Kidney epithelial cell (primary cell): ENCODE results near the gene ITGA6. TPM values are rescaled to one million over a fixed set of nuclear protein-coding genes. Genes with fewer than 3 reads are reported as not detected.

Experiments used
- DNase-seq: peaks from one replicate; pipeline ENCODE4 v3.0.0-alpha.2; 2010; ENCODE audit warnings: low read depth
- H3K27me3 ChIP-seq: 2 replicates; pipeline ENCODE4 v1.6.0; 2011; ENCODE audit warnings: low read length; ENCODE audit not compliant: control insufficient read depth, insufficient read depth
- H3K36me3 ChIP-seq: 2 replicates; pipeline ENCODE4 v1.5.1; 2011; ENCODE audit warnings: low read length; ENCODE audit not compliant: control insufficient read depth, insufficient read depth
- H3K4me3 ChIP-seq: 2 replicates; pipeline ENCODE4 v1.5.1; 2011; ENCODE audit warnings: low read depth, mild to moderate bottlenecking, control low read depth, low read length
- CTCF ChIP-seq: IDR thresholded peaks from 2 replicates; pipeline ENCODE4 v1.5.1; 2011; ENCODE audit warnings: mild to moderate bottlenecking, moderate library complexity, low read length, control low read depth, inconsistent platforms; ENCODE audit not compliant: insufficient read depth, poor library complexity, severe bottlenecking
- total RNA-seq: library from RNA; depleted of rRNA; stranded (reverse); fragments of >200 nt; gene quantifications from 2 replicates; pipeline ENCODE4 v1.2.3, GENCODE V29; 2015

The ITGA6 gene
- total RNA-seq, 1 donor from 2014 or later: 94.7 TPM

DNA sequence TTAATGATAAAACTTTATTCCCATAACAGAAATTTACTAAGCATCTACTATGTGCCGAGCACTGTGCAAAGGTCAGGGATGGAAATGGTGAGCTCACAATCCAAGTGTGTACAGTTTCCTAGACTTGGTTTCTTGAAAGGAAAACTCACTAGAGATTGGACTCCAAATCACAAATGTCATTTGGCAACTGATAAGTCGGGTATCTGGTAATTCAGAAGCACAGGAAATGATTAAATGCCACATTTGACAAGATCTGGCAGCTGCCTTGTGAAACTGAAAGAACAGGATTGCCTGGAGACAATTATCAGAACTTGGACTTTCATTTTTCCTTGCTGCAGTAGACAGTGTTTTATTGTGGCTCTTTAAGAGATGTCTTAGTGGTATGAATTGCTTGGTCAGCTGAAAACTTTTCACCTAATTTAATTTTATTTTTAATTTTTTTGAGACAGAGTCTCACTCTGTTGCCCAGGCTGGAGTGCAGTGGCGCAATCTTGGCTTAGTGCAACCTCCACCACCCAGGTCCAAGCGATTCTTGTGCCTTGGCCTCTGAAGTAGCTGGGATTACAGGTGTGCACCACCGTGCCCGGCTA is 19.2 kb downstream of the ITGA6 start:
- H3K4me3 ChIP-seq: no peak overlapping the region
- H3K36me3 ChIP-seq: no peaks in the 10 kb centered on the region
- H3K27me3 ChIP-seq: no peaks in the 10 kb centered on the region
- no peak for TF ChIP-seq CTCF
- no peak for DNase-seq

DNA sequence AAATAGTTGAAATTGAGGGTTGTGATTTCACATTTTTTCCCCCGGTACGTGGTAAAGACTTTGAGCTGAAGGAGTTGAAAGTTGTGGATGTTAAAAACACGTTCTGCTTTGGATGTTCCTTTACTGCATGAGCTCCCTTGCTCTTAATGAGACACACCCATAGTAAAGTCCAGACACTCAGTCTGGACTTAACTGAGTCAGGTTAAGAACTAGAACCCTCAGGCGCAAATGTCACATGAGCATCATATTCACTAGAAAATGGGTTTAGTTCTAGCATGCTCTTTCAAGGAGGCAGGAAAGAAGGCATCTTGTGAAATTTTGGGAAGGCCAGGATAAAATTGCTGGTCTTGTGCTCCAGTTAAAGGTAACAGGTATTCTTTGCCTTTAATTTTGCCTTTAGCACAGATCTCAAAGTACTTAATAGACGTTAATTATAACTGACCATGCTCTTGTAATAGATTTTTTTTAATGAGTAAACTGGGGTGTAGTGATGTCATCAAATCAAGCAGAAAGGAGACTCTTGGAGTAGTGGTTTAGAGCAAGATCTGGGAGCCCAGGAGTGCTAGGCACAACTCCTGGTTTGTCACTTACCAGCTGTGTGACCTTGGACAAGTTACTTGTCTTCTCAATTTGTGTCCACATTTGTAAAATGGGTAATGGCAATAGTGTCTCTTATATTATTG is 20.6 kb downstream of the ITGA6 start:
- H3K36me3 ChIP-seq: no peaks in the 10 kb centered on the region
- no peak overlapping the region for H3K4me3 ChIP-seq
- DNase-seq: no peak
- no peaks in the 10 kb centered on the region for H3K27me3 ChIP-seq
- TF ChIP-seq CTCF: no peak

- TF ChIP-seq CTCF: no peak
- no peak for DNase-seq
- H3K27me3 ChIP-seq: no peaks in the 10 kb centered on the region
- no peaks in the 10 kb centered on the region for H3K36me3 ChIP-seq
- H3K4me3 ChIP-seq: no peak overlapping the region
Observed at GRCh38 chr2:172448544-172449267, 21.3 kb downstream of the ITGA6 start.

DNA sequence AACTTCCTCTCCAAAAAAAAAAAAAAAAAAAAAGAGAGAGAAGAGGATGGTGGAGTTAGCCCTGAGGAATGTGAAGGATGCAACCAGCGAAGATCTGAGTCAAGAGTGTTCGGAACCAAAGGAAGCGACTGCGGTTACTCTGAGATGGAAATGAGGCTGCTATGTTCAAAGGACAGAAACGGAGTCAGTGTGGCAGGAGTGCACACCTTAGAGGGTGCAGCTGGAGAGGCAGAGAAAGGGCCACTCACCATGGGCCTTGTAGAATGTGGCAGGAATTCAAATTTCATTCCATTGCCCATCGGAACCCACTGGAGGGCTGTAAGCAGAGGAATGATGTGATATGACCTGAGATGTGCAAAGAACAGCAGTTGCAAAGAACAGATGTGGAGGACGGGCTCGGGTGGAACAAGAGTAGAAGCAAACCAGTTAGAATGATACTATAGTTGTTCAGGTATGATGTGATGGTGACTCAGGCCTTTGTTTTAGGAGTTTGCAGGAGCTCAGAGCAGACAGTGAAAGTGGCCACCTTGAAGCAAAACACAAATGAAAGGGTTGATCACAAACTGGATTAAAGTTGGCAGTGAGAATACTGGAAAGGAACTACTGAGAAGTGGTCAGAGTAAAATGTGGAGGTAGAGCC is 22.6 kb downstream of the ITGA6 start:
- no peak for TF ChIP-seq CTCF
- no peak for DNase-seq
- Histone ChIP-seq H3K27me3 (no peaks in the 10 kb centered on the region), H3K36me3 (no peaks in the 10 kb centered on the region), H3K4me3 (no peak overlapping the region)

GRCh38 chr2:172451923-172452322 is 24.5 kb downstream of the ITGA6 start:
- no peak for TF ChIP-seq CTCF
- DNase-seq: no peak

More at GRCh38 chr2:172451923-172452322, 24.5 kb downstream of the ITGA6 start:
- Histone ChIP-seq H3K4me3 (no peak overlapping the region), H3K36me3 (no peaks in the 10 kb centered on the region), H3K27me3 (no peaks in the 10 kb centered on the region)
